Heart left ventricle (tissue), 16 donors: Measurements from ENCODE around the gene TPRN. TPM values are rescaled to one million over a fixed set of nuclear protein-coding genes. Genes with fewer than 3 reads are reported as not detected.
"Not testable (repeated sequence)": the region's sequence is repeated elsewhere in the genome, so short reads cannot be mapped to it uniquely, and the experiment has no call there.

Source experiments
- ATAC-seq, 4 donors: fragments of 200-7000 bp; cut with Tn5 transposase; one replicate each; pipeline ENCODE4 v1.9.1; 2020 to 2022; ENCODE audit warnings: moderate library complexity in 4 of 4, mild to moderate bottlenecking in 3 of 4, moderate number of reproducible peaks in 1 of 4
- DNase-seq, 5 donors: peaks; one replicate each; pipeline ENCODE4 v3.0.0-alpha.2; 2020
- H3K27ac ChIP-seq, 12 donors: fragments of 200-600 bp; sonication (generic) in 4 of 12; one replicate each; pipeline versions ENCODE4 v1.5.0 to v1.8.0; 2016 to 2022; ENCODE audit warnings: mild to moderate bottlenecking in 2 of 12
- H3K27me3 ChIP-seq, 9 donors: fragments of 200-600 bp; sonication (generic) in 2 of 9; one replicate each; pipeline versions ENCODE4 v1.5.1 to v1.8.0; 2016 to 2022; ENCODE audit warnings: mild to moderate bottlenecking in 3 of 9
- H3K36me3 ChIP-seq, 9 donors: fragments of 200-600 bp; sonication (generic) in 2 of 9; one replicate each; pipeline versions ENCODE4 v1.5.0 to v1.8.0; 2018 to 2022; ENCODE audit warnings: mild to moderate bottlenecking in 2 of 9
- H3K4me1 ChIP-seq, 12 donors: fragments of 200-600 bp; sonication (generic) in 4 of 12; one replicate each; pipeline versions ENCODE4 v1.5.0 to v1.8.0; 2016 to 2022; ENCODE audit warnings: mild to moderate bottlenecking in 3 of 12
- H3K4me3 ChIP-seq, 12 donors: fragments of 200-600 bp; sonication (generic) in 4 of 12; one replicate each; pipeline versions ENCODE4 v1.5.0 to v1.8.0; 2017 to 2022; ENCODE audit warnings: mild to moderate bottlenecking in 9 of 12, moderate library complexity in 4 of 12
- H3K9me3 ChIP-seq, 12 donors: fragments of 200-600 bp; sonication (generic) in 4 of 12; one replicate each; pipeline versions ENCODE4 v1.5.0 to v1.8.0; 2016 to 2022; ENCODE audit warnings: mild to moderate bottlenecking in 1 of 12
- POLR2A ChIP-seq, 2 donors: fragments of 450-650 bp; IDR thresholded peaks; one replicate each; pipeline ENCODE4 v1.6.1; 2017; ENCODE audit warnings: antibody characterized with exemption in 2 of 2, mild to moderate bottlenecking in 2 of 2, moderate library complexity in 2 of 2
- WGBS, 4 donors: extraction: QIAGEN DNeasy Blood & Tissue Kit in 2 of 4; methylation state at CpG; one replicate each; pipeline versions ENCODE4 v1.1.5 to v1.1.7; 2013 to 2018; 5-methylcytosine and 5-hydroxymethylcytosine counted together
- intact Hi-C, 10 donors: fragments of 100-400 bp; cut with DNase I; formaldehyde crosslinking; loops; one replicate each; pipeline versions ENCODE4 v1.11.1 to v1.14.2; 2022
- polyA plus RNA-seq, 2 donors: library from polyadenylated mRNA; stranded (reverse); fragments of 200-250 nt; gene quantifications; one replicate each; pipeline ENCODE4 v1.2.3, GENCODE V29; 2013
- total RNA-seq, 9 donors: library from RNA; depleted of rRNA in 2 of 9; stranded (reverse); fragments of >200 nt in 2 of 9; fragmentation: NEBNext Ultra II Directional in 3 of 9; extraction: Animal tissue kit (Norgen Biotek cat#: 25700) in 3 of 9; gene quantifications; one replicate each; pipeline versions ENCODE4 v1.1.0 to v1.2.4, GENCODE V29; 2016 to 2023
- TF ChIP-seq, protein P1 (sequence below), 12 donors: fragments of 200-600 bp; sonication (generic) in 4 of 12; IDR thresholded peaks; one replicate each; pipeline versions ENCODE4 v1.5.0 to v1.8.0; 2018 to 2022; ENCODE audit warnings: antibody characterized with exemption in 12 of 12, mild to moderate bottlenecking in 5 of 12
- donor health status: ischemic (EF 13 %, LVEDD 7.1; RV severe dilation, severe dysfunction).
- donor health status: healthy with polysubstance abuse.
- donor health status: DM: no; HTN: yes; CAD: no.
- donor health status: DM: no; HTN: no; CAD: no.
- donor health status: ischemic (EF 25% LVEDD 6.9; RV normal size, moderate dysfunction).
- donor health status: ischemic (EF 25% LVEDD 5.7; RV mildly dilated, moderate dysfunction).
- donor health status: healthy.
- donor health status: DM: yes; HTN: yes; CAD: no.
- donor health status: ischemic (EF 35%, LVEDD 5.7; RV mildly dilated, moderate dysfunction).
- donor health status: nonischemic (EF 11% LVEDD 7.7; RV severe dilation, severe dysfunction).
- donor health status: DM: yes; HTN: yes; CAD: no.
- donor health status: PGD.
- donor health status: ischemic (EF 29% LVEDD 5.4; RV normal size, mild dysfunction).
- donor health status: nonischemic (EF 23%, LVEDD 6.1; RV moderate dilation, normal function).

Gene TPRN
- total and polyA plus RNA-seq, 11 donors = 11.5 to 18.0 (median 16.6) TPM

DNA sequence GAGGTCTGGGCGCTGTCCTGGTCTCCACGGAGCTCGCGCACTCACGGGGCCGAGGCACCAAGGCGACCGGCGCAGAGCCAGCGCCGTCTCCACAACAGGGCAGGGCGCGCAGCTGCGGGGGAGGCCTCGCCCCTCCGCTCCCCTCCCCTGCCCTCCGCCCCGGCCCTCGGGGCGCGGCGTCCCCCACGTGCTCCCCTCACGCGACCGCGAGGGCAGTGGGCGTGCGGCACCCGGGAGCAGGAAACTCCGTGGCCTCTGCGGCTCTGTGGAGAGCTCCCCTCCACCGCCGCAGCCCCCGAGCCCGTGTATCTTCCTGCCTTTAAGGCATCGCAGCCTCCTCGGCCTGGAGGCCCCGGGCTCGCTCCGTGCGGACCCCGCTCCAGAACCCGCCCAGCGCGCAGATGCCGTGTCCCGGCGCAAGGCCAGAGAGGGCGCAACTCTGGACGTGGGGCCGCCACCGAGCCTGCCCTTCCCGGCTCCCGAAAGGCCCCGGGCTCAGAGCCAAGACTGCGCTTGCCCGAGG lies 39.8 kb upstream of the TPRN start:
- 0 to 1% (median 0%) methylated on average over 28 to 58 of the region's 58 CpGs for WGBS, 4 donors
- TF ChIP-seq POLR2A (IDR thresholded peaks at IDR 0.05) = peak in 1 of 2 donors; percentile 61
- TF ChIP-seq, protein P1, sequence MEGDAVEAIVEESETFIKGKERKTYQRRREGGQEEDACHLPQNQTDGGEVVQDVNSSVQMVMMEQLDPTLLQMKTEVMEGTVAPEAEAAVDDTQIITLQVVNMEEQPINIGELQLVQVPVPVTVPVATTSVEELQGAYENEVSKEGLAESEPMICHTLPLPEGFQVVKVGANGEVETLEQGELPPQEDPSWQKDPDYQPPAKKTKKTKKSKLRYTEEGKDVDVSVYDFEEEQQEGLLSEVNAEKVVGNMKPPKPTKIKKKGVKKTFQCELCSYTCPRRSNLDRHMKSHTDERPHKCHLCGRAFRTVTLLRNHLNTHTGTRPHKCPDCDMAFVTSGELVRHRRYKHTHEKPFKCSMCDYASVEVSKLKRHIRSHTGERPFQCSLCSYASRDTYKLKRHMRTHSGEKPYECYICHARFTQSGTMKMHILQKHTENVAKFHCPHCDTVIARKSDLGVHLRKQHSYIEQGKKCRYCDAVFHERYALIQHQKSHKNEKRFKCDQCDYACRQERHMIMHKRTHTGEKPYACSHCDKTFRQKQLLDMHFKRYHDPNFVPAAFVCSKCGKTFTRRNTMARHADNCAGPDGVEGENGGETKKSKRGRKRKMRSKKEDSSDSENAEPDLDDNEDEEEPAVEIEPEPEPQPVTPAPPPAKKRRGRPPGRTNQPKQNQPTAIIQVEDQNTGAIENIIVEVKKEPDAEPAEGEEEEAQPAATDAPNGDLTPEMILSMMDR (IDR thresholded peaks at IDR 0.05) = peak in 4 of 12 donors; percentile 4 to 17 (median 6)
- Histone ChIP-seq H3K4me1 (peaks cover 0 to 76% (median 53%) of the 10 kb centered on the region in 12 donors), H3K9me3 (no peaks in the 10 kb centered on the region), H3K27me3 (no peaks in the 10 kb centered on the region), H3K4me3 (peak overlapping the region; percentile 54 to 97 (median 66)), H3K36me3 (peaks cover 0 to 24% (median 18%) of the 10 kb centered on the region in 9 donors), H3K27ac (peak overlapping the region; percentile 88 to 100 (median 98))
- intact Hi-C loops = loop anchor here in 2 of 10 donors (2.0 kb wide), 1 partner anchor 36 kb away; the partner anchor contains the start of gene TOR4A (in 2 of the 2)
- peak; percentile 83 to 93 (median 88) for DNase-seq
- peak; percentile 16 to 65 (median 59) for ATAC-seq

DNA sequence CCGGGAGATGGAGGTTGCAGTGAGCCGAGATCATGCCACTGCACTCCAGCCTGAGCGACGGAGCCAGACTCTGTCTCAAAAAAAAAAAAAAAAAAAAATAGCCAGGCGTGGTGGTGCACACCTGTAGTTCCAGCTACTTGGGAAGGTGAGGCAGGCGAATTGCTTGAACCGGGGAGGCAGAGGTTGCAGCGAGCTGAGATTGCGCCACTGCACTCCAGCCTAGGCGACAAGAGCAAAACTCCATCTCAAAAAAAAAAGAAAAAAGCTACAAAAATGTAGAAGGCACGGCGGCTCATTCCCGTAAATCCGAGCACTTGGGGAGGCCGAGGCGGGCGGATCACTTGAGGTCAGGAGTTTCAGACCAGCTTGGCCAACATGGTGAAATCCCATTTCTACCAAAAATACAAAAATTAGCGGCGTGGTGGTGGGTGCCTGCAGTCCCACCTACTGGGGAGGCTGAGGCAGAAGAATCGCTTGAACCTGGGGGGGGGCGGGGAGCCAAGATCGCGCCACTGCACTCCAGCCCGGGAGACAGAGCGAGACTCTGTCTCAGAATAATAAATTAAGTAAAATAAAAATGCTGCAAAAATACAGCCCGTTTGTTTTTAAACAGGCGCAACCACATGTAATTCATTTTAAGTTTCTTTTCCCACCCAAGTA lies 39.1 kb upstream of the TPRN start:
- H3K9me3 ChIP-seq, DNase-seq, ATAC-seq, H3K27me3 ChIP-seq: not testable (repeated sequence)
- Histone ChIP-seq H3K27ac (peak overlapping the region in 11 of 12 donors; percentile 91 to 100 (median 99)), H3K36me3 (peaks cover 0 to 24% (median 18%) of the 10 kb centered on the region in 9 donors), H3K4me1 (peaks cover 0 to 76% (median 52%) of the 10 kb centered on the region in 12 donors), H3K4me3 (peak overlapping the region; percentile 54 to 97 (median 66))
- 60 to 64% (median 61%) methylated on average over 27 of the region's 27 CpGs for WGBS, 4 donors
- intact Hi-C loops = loop anchor here in 4 of 10 donors (2.0 to 10.0 kb wide), 3 partner anchors 37 to 455 kb away; partner anchors contain the start of gene TOR4A (in 2 of the 4)

DNA sequence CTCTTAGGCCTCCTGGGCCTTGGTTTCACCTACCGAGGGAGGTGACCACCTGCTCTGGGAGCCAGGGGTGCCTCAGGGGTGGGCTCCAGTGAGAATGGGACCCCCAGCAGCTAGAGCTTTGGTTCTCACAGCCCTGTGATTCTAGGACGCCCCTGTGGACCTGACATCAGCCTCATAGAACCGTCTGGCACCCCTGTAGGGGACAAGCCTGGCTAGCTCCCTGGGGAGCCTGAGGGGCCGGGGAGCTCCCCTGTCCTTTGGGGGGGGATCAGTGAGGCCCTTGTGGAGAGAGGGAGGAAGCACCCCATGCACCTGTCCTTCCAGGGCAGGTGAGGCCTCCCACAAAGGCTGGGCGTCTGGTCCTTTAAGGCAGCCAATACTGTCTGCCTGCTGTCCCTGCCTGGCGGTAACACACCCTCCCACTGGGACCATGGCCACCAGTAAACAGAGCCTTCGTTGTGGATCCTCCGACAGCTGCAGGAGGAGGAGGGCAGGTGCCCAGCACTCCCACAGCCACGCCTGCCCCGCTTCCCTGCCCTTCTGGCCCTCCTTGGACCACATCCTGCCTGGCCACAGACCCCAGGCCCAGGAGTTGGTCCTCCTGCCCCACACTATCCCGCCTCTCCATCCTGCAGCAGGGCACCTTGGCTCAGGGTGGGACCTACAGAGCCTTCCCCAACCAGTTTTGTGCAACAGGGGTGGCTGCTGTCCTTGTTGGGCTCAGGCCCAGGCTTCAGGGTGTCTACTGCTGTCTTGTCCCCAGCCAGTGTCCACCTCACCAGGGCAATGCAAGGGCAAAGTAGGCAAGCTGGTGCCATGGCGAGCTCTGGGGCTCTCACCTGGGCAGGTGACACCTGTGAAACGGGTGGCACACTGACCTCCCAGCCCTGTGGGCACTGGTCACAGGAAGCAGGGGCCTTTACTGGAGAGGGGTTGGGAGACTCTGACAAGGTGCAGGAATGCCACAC lies 37.5 kb upstream of the TPRN start:
- Histone ChIP-seq H3K27ac (peak overlapping the region in 1 of 12 donors; percentile 37), H3K4me3 (no peak overlapping the region), H3K4me1 (peaks cover 0 to 63% (median 38%) of the 10 kb centered on the region in 12 donors), H3K9me3 (no peaks in the 10 kb centered on the region), H3K36me3 (peaks cover 0 to 14% (median 10%) of the 10 kb centered on the region in 9 donors), H3K27me3 (peaks cover 0 to 12% (median 0%) of the 10 kb centered on the region in 9 donors)
- DNase-seq (no peak), ATAC-seq (no peak)
- WGBS, 4 donors = 74 to 80% (median 75%) methylated on average over 6 to 13 of the region's 13 CpGs
- intact Hi-C loops = loop anchor here in 2 of 10 donors (5.0 to 10.0 kb wide), 2 partner anchors 121 to 453 kb away; no protein-coding TSS in a partner anchor
- TF ChIP-seq POLR2A (IDR thresholded peaks at IDR 0.05) = no peak
- TF ChIP-seq, protein P1 (IDR thresholded peaks at IDR 0.05) = no peak

DNA sequence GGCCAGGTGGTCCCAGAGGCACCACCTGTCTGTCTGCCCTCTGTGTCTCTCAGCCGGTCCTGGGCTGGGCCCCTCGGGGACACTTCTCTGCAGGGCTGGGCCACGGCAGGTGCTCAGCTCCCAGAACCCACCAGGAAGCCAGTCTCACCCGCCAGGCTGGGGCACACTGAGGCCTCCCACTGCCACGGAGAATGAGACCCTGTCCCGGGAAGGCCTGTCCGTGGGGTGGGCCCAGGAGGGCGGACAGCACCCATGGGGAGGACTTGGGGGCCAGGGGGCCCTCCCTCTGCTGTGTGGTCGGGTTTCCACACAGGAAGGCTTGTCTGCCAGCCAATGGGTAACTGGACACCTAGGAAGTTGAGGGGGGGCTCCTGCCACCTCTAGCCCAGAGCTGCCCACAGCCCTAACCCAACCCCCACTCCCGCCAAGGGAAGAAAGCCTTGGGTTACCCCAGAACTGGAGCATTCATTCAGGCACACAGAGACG lies 36.4 kb upstream of the TPRN start:
- Histone ChIP-seq H3K9me3 (no peaks in the 10 kb centered on the region), H3K27me3 (peaks cover 0 to 15% (median 9%) of the 10 kb centered on the region in 9 donors), H3K4me3 (peak overlapping the region in 8 of 12 donors; percentile 23 to 41 (median 32)), H3K4me1 (peaks cover 0 to 53% (median 28%) of the 10 kb centered on the region in 12 donors), H3K36me3 (peaks cover 0 to 3% (median under 1%) of the 10 kb centered on the region in 9 donors), H3K27ac (peak overlapping the region in 2 of 12 donors; percentile 9 to 37)
- no peak for TF ChIP-seq POLR2A (IDR thresholded peaks at IDR 0.05)
- TF ChIP-seq, protein P1 (IDR thresholded peaks at IDR 0.05) = no peak
- intact Hi-C loops = loop anchor here in 2 of 10 donors (5.0 to 10.0 kb wide), 2 partner anchors 120 to 452 kb away; no protein-coding TSS in a partner anchor
- ATAC-seq = no peak
- 43 to 92% (median 72%) methylated on average over 2 to 11 of the region's 11 CpGs for WGBS, 4 donors
- no peak for DNase-seq
